Measurements from ENCODE around the gene LSM2.
"Not testable (repeated sequence)": the region's sequence is repeated elsewhere in the genome, so short reads cannot be mapped to it uniquely, and the experiment has no call there.

The LSM2 gene

DNA sequence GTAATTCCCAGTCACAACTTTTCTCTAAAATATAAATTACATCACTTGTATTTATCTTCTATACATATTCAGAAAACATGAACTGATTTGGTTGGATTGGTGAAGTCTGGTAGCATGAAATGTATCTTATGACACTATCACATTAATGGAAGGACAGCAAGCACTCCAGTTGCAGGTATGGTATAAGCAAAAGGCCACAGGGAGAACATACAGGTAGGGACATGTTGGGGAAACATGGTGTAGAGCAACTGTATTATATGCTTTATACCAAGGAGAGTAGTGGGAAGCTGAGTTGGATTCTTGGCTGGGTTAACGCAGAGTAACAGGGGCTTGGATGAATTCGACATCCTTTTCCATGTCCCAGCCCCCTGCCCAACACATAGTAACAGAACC lies 9.8 kb downstream of the LSM2 start:
- DNase-seq, result no peak

DNA sequence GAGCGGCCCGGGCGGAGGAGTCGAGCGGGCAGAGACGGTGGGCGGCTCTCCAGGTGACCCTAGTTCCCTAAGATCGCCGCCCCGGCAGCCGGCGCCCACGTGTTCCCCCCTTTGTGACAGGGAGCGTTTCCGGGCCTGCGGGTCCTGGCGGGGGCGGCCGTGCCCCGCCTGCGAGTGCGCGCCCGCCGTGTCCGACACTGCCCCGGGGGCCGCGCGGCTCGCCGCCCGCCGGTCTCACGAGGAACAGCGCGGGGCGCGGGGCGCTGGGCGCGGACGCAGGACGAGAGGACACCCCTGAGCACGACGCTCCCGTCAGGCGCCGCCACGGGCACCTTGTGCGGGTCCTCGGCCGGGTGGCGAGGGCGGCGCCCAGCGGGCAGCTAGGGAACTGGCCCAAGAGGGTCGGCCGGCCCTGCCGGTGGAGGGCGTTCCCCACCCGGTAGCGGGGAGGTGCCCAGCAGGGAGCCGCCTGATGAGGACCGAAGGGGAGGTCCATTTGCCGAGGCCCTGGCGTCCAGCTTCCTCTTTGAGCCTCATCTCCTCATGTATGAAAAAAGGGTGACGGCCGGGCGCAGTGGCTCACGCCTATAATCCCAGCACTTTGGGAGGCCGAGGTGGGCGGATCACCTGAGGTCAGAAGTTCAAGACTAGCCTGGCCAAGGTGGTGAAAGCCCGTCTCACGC lies 11.0 kb downstream of the LSM2 start, which contains the start of gene VARS1:
Gene VARS1, minus strand, starts transcription at position 137 of the 683 bp plus-strand sequence. CDS start 535 bp downstream, outside the sequence.
- DNase-seq, result peak; percentile 50 to 92

DNA sequence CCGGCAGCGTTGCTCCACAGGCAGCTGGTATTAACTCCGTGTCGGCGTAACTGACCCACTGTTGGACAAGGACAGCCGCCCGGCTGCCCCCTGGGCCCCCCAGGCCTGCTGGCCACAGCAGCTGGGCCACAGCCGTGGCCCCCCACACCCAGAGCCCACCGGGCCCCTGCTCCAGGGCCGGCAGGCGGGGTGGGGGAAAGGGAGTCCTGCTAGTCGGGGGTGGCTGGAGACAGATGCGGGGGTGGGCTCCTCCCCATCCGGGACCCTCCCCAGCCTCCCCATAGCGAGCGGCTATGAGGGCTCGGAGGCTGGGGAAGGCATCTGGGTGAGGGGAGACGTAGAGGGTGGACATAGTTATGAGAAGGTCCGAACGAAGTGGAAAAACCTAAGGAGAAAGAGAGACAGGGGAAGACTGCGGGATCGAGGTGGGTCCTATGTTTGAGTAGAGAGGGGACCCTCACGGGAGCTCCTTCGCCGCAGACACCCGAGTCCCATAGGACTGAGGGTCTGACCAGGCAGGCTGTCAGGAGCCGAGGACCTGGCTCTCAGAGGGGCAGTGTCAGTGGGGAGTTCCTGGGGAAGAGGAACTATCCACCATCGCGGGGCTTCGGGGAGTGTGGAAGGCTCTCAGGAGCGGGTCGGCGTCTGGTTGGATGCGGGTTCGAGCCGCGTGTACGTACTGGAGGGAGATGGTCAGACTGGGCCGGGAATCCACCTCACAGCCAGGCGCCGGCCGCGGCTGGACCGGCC lies 11.7 kb downstream of the LSM2 start:
- DNase-seq, result peak; percentile 37 to 77

DNA sequence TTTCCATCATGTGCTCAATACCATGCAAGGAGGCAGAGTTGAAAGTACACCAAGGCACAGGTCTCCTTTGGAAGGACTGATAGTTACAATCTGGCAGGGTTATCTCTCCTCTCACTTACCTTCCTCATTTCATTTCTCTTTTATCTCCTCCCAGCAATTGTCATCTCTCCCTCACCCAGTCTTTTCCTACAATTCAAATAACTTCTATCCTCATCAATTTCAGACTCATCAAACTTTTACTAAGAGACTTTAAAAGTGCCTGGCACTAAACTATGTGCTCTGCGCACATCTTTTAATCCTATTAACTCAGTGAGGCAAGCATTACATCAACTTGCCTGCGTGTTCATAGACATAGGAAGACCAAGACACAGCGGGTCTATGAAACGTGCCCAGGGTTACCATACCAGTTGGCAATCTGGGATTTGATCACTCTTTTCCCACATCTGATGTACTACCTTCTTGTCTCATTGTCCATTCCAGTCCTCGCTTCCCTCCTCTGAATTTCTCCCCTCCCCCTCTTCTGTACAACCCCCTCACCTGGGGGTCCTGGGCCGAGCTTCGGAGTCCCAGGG lies 12.4 kb downstream of the LSM2 start:
- peak in 1 of 2 experiments; percentile 38 for DNase-seq

DNA sequence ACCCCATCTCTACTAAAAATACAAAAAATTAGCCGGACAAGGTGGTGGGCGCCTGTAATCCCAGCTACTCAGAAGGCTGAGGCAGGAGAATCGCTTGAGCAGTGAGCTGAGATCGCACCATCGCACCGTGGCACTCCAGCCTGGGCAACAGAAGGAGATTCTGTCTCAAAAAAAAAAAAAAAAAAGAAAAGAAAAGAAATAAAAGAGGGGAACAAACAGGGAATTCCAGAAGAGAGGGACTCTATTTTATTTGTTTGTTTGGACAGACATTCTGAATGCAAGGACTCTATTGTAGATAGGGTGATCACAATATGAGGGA lies 12.9 kb downstream of the LSM2 start:
- not testable (repeated sequence) for DNase-seq

DNA sequence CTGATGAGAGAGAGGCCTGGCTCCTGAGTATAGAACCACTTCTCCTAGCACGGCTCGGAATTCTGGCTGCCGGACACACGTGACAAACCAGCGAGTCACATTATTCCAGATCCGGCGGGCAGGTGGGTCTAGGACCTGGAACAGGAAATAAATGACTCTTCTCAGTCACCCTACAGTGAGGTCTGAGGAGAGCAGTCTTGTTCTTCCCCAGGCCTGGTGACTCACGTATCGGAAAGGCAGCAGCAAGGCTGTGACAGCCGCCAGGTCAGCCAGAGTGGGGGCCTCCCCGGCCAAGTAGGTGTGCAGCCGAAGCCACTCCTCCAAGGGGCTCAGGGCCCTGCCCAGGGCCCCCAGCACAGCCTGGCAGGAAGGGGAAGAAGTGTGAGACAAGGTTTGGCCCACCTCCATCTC lies 14.0 kb downstream of the LSM2 start:
- DNase-seq, result no peak

DNA sequence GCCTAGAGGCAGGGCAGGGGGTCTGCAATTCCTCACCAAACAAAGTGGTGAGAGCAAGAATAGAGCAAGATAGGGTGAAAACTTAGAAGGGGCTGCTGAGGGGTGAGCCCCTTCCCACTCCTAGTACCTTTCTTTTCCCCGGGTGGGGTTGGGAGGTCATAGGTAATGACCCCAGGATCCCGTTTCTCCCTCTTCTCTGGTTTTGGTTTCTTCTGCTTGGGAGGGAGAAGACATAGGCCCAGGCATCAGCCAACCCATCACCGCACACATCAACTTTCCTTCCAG lies 14.7 kb downstream of the LSM2 start:
- DNase-seq, result no peak

DNA sequence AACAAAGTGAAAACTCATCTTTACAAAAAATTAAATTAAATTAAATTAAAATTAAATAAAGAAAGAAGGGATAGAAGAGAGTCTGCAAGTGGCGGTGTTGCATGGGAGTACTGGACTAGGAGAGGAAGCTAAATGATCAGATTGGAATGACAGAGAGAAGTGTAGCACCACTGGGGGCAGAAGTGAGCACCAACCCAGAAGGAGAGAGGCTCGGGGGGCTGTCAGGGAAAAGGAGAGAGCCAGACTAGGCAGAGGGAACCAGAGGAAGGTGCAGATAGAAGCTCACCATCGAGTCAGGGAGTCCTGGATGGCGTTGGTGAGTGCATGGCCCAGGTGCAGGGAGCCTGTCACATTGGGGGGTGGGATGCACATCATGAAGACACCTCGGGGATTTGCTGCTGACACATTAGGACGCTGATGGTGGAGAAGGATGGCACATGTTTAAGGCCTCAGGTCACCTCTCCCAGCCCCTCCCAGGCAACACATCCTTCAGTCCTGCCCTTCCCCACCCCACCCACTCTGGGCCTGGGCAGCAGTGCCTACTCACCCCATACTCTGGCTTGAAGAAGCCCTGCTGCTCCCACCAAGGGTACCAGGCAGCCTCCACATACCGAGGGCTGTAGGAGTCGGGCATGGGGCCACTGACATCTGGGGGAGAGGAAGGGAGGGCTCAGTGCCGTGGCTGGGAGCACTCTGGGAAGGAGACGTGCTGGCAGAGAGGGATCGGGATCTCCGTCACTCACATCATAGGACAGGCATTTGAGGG lies 15.3 kb downstream of the LSM2 start:
- DNase-seq, result peak; percentile 27 to 61

DNA sequence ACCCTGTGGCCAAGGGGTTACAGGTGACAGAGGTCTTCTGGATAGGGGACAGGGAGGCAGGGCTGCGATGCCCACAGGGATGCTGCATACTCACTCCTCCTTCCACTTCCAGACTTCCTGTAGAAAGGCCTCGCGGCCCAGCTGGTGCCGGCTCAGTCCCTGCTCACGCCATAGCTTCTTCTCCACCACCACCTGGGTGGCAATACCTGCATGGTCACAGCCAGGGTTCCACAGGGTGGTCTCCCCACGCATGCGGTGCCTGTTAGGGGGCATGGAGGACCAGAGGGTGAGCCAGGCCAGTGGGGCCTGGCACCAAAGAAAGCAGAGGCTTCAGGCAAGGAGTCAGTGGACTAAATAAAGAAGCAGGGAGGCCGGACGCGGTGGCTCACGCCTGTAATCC lies 21.3 kb downstream of the LSM2 start:
- no peak for DNase-seq

DNA sequence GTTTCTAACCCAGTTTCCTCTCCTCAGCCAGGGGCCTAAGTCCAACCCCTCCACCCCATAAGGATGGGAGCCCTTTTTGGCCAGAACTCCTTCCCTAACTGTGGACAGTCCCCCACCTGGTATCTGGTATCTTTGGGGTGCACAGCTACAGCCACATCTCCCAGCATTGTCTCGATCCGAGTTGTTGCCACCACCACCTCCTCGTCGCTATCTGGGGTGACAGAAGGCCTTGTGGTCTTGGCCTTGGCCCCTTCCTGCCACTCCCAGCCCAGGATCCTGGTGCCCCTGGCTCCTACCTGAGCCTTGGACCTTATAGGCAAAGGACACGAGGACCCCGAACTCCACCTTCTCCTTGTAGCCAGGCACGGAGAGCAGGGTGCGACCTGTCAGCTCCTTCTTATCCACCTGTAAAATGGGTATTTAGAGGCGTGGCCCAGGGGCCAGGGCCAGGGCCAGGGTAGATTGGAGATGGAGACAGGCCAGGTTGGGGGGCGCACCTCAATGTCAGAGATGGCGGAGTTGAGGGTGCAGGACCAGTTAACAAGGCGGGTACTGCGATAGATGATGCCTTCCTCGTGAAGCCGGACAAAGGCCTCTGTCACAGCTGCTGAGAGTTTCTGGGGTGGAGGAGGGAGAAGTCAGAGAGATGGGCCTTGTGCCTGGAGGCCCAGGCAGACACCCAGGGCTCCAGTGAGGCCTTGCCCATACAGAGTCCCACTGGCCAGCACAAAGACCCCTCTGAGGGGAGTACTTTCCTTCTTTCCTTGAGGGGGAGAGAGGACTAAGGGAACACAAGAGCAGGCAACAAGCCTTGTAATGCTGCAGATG lies 22.5 kb downstream of the LSM2 start:
- DNase-seq, result no peak

DNA sequence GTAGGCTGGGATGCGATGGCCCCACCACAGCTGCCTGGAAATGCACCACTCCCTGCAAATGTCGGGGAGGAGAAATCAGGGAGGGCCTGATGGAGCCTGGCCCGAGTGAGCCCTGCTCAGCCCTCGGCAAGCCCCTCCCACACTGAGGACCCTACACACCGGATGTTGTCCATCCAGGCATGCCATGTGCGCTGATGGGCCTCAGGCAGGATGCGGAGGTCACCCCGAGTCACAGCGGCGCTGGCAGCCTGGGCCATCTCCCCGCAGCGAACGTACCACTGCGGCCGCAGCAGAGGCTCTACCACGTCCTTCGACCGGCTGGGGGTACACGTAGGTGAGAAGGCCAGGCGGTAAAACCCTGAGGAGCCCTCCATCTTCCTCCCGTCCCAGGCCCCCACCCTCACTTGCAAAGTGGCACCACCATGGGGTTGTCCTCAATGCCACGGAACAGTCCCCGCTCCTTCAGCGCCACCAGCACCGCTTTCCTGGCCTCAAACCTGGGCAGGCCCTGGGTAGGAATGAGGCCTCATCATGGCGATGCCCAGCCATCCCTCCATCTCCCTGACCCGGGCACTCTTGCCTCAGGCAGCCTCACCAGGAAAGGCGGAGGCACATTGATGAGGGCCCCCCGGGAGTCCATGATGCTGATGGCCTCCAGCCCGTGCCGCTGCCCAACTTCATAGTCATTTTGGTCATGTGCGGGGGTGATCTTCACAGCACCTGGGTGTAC lies 24.5 kb downstream of the LSM2 start:
- no peak for DNase-seq

DNA sequence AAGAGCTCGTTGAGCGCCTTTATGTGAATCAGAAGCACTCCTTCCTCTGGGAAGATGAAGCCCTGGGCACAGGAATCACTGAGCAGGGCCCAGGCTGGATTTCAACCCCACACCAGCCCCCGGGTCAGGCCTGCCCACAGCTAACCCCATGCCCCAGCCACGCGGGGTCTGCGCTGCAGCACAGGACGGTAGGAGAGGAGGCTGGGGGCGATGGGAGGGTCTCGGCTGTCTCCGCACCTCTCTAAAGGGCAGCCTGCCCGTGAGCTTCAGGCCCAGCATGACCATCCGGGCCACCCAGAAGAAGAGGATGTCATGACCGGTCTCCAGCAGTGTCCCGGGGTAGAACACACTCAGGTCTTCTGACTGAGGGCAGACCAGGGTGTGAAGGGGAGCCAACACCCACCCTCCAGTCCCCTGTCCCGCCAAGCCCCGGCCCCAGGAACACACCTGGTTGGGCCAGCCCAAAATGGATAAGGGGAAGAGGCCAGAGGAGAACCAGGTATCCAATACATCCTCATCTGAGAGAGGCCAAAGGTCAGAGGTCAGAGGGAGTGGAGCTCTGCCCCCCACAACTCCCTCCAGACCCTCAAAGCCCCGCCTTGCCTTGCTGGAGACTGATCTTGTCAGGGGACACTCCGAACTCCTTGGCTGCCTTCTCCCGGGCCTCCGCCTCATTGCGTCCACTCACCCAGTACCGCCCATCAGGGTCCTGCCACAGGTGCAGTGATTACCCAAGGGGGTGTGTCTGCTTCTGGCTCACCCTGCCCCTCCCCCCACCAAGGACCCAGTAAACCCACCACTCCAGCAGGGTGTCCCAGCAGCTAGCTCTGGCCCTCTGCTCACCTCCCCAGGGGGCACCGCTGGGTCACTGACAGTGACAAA lies 25.3 kb downstream of the LSM2 start:
- no peak for DNase-seq

DNA sequence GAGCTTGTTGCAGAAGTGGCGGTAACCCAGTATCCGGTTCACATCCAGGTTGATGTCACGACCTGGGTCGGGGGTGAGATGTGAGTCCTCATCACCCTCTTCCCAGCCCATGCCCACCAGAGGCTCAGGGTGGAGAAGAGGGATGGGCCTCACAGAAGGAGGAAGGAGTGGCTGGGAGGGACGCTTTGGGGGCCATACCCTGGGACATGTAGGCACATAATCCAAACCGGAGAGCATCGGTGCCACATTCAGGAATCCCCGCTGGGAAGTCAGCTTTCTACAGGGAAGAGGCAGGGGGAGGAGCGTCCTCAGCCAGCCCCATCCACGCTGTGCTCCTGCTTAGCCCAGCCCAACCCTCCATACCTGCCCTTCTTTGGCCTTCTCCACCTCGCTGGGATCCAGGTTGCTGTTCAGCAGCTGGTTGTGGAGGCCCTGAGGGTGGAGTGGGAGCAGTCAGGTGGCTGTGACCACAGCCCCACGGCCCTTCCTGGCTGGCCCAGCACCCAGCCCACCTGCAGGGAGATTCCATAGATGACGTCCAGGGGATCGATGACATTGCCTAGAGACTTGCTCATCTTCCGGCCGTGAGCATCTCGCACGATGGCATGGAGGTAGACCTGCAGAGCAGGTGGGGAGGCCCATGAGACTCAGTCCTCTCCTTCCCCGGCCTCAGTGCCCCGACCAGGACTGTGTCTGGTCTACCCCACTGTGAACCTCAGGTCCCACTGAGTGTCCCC lies 26.1 kb downstream of the LSM2 start:
- no peak for DNase-seq

DNA sequence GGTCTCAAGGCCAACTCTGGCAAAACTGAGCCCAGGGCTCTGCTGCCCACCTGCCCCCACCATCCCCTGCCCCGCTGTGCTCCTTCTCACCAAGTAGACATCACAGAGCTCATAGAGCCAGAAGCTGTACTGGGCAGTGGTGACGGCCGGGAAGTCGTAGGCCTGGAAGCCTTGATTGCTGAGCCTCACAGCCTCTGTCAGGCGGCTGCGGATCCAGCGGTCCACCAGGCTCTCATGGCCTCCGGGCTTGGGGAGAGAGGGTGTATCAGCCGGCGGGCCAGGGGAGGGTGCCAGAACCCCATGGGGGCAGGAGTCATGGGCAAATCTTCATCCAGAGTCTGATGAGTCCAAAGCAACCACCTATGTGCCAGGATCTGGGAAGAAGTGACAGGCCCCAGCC lies 26.9 kb downstream of the LSM2 start:
- DNase-seq, result no peak

DNA sequence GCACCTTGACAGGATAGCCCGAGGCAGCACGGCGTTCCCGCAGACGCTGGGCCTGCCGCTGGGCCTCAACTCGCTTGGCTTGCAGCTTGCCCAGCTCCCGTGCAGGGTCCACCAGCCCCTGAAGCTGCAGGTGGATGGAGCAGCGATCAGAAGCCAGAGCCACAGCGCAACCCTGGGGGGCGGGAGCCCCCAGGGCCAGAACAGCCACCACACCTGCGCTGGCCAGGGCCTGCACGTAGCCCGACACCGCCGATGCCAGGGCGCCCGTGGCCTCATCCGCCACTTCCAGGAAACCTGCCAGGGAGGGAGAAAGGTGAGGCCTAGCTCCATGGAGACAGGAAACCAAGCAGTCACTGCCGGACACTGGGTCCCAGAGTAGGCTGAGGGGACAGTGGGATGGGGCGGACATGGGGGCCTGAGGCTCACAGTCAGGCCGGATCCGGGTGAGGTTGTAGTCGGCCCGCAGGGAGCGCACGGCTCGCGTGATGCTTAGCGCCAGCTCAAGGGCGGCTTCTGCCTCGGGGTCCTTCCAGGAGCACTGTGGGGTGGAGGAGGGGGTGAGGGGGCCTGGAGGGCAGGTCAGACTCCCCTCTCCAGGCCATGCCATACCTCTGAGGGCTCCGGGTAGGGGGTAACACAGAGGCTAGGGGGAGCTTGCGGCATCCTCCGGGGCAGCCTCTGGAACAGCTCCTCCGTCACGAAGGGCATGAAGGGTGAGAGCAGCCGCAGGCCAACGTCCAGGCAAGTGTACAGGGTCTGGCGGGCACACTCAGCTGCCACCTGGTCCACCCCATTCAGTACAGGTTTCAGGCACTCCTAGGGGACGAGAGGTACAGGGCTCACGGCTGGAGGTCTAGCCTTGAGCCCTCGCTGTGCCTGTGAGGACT lies 27.5 kb downstream of the LSM2 start:
- DNase-seq, result no peak

DNA sequence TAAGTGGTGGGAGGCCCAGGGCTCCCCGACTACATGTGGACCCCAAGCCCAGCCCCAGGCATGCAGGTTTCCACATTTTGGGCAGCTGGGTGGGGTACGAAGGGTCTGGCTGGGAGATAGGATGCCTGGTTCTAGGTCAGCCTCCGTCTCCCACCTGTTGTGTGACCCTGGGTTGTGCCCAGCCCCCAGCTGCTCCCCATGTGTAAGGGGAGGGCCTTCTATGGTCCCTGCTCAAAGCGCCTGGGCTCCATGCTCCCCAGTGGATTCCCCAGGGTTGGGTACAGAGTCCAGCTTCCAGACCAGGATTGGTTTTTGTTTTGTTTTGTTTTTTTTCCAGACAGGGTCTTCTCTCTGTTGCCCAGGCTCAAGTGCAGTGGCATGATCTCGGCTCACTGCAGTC lies 28.6 kb downstream of the LSM2 start:
- DNase-seq, result no peak

DNA sequence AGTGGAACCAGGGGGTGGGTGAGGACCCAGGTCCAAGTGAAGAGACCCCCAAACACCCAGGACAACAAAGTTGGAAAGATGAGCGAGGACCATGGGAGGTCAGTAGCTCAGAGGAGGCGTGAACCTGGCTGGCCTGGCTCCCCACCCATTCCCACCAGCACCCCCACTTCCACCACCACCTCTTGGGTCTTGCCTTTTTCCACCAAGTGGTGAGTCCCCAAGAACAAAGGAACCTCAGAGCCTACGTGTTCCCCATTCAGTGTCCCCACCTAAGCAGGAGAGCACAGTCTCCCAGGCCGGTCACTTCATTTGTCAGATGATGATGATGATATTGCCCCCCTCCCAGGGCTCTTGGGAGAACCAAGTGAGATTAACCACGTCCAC lies 29.1 kb downstream of the LSM2 start:
- no peak for DNase-seq

DNA sequence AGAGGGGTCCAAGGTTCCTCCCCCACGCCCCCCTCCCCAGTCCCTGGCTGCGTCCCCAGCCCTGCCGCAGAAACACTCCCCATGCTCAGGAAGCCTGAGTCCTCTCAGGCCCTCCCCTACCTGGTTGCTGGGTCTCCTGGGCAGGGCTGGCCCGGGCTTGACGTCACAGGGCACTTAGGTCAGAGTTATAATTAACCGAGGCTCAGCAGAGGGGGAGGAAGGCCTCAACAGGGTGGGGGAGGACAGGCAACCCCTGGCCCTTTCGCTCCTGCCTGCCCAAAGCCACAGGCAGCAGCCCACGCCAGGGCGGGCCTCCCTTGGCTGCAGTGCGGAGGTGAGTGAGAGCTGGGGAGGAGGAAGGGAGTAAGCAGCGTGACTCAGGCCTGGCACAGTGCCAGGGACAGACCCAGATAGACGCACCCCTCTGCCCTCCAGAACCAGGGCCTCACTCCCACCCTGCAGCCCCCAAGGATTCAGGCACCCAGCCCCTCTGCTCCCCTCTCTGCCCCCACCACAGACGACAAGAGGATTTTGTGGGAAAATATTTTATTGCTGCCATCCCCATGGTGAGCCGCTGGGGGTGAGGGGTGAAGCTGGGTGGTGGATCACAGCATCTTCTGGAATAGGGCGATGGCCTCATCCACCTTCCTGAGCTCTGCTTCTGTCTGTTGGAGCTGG lies 29.6 kb downstream of the LSM2 start, which contains the start of gene VWA7:
Gene VWA7, minus strand, starts transcription at position 340 of the 678 bp plus-strand sequence. CDS start 549 bp downstream, outside the sequence.
- peak in 1 of 2 experiments; percentile 61 for DNase-seq
